NCI-H187 (cell line): Measurements from ENCODE around the gene IRS2.
"Not testable (repeated sequence)": the region's sequence is repeated elsewhere in the genome, so short reads cannot be mapped to it uniquely, and the experiment has no call there.

Experiments used
- DNase-seq, 2 experiments: peaks; one replicate each; lab custom pipeline; 2025; lab: John Stamatoyannopoulos, UW

IRS2 gene

GRCh38 chr13:109786457-109787134, at the start of gene IRS2:
Gene IRS2, minus strand, starts transcription at chr13:109786583. Its CDS starts 530 bp downstream, at chr13:109786053.
- peak; percentile 92 to 100 for DNase-seq

GRCh38 chr13:109834973-109835720, 48.8 kb upstream of the IRS2 start:
- no peak for DNase-seq

GRCh38 chr13:109833940-109834339, 47.6 kb upstream of the IRS2 start:
- no peak for DNase-seq

GRCh38 chr13:109833071-109833470, 46.7 kb upstream of the IRS2 start:
- DNase-seq, result no peak

- DNase-seq, result not testable (repeated sequence)
Measured at GRCh38 chr13:109828591-109829316, 42.4 kb upstream of the IRS2 start.

- DNase-seq, result not testable (repeated sequence)
Measured at GRCh38 chr13:109823201-109823600, 36.8 kb upstream of the IRS2 start.

- peak; percentile 57 to 60 for DNase-seq
Measured at GRCh38 chr13:109821103-109821502, 34.7 kb upstream of the IRS2 start.

GRCh38 chr13:109819874-109820273, 33.5 kb upstream of the IRS2 start:
- peak in 1 of 2 experiments; percentile 32 for DNase-seq

GRCh38 chr13:109818886-109819285, 32.5 kb upstream of the IRS2 start:
- DNase-seq, result no peak

- DNase-seq, result peak; percentile 66 to 87
Measured at GRCh38 chr13:109817591-109818535, 31.5 kb upstream of the IRS2 start.

- DNase-seq, result no peak
Measured at GRCh38 chr13:109816808-109817203, 30.4 kb upstream of the IRS2 start.

- no peak for DNase-seq
Measured at GRCh38 chr13:109816112-109816807, 29.9 kb upstream of the IRS2 start.

- DNase-seq, result no peak
Measured at GRCh38 chr13:109815651-109816050, 29.3 kb upstream of the IRS2 start.

GRCh38 chr13:109813663-109814062, 27.3 kb upstream of the IRS2 start:
- no peak for DNase-seq

- no peak for DNase-seq
Measured at GRCh38 chr13:109812382-109812781, 26.0 kb upstream of the IRS2 start.

- DNase-seq, result no peak
Measured at GRCh38 chr13:109810761-109811510, 24.6 kb upstream of the IRS2 start.

GRCh38 chr13:109809216-109809932, 23.0 kb upstream of the IRS2 start:
- no peak for DNase-seq

- no peak for DNase-seq
Measured at GRCh38 chr13:109807345-109807744, 21.0 kb upstream of the IRS2 start.

- no peak for DNase-seq
Measured at GRCh38 chr13:109804654-109805053, 18.3 kb upstream of the IRS2 start.

GRCh38 chr13:109803825-109804224, 17.4 kb upstream of the IRS2 start:
- no peak for DNase-seq
